Activated CD4-positive, alpha-beta T cell treated with anti-CD3 and anti-CD28 coated beads, Interleukin-2, amount 50 U/mL, for 16 hours (primary cell): ENCODE results near the gene PWWP2B.
"Not testable (repeated sequence)": the region's sequence is repeated elsewhere in the genome, so short reads cannot be mapped to it uniquely, and the experiment has no call there.

Experiments
- DNase-seq: peaks from one replicate; pipeline ENCODE4 v3.0.0-alpha.2; 2020

Gene PWWP2B

DNA sequence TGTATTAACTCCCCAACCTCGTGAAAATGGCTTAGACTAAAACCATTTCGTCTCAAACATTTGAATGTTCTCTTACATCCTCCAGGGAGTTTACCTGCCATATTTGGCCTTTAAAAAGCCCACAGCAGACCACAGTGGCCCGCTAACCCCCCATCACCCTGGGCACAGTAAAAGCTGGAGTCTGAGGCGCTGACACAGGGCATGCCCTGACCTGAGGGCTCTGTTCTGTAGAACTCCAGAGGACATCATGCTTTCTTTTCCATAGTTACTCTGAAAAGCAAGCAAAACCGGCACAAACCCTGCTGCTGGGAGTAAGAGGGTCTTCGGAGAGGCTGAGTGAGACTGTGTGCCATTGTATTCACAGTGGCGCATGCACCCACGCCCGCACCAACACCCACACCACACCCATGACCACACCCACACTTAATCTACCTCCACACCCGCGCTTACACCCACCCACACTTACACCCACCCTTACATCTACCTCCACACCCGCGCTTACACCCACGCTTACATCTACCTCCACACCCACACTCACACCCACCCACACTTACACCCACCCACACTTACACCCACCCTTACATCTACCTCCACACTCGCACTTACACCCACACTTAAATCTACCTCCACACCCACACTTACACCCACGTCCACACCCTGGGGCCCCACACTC, 32.9 kb upstream of the PWWP2B start:
- DNase-seq: no peak

GRCh38 chr10:132364594-132364970, 32.4 kb upstream of the PWWP2B start:
- peak; percentile 10 for DNase-seq

DNA sequence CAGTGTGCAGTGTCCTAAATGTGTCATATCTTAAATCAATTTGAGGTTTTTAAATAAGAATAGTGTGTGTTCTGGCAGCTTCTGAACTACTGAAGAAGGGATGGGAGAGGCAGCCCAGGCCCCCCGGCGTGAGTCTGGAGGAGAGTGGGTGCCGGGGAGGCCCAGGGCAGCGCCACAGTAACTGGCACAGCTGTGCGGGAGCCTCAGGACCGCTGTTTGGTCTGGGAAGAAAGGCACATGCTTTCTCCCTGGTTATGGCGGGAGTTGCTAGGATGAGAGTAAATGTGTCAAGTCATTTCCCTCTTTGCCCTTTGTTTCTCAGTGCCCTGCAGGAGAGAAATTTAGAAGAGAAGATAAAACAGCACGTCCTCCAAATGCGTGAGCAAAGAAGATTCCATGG, 31.9 kb upstream of the PWWP2B start:
- no peak for DNase-seq

DNA sequence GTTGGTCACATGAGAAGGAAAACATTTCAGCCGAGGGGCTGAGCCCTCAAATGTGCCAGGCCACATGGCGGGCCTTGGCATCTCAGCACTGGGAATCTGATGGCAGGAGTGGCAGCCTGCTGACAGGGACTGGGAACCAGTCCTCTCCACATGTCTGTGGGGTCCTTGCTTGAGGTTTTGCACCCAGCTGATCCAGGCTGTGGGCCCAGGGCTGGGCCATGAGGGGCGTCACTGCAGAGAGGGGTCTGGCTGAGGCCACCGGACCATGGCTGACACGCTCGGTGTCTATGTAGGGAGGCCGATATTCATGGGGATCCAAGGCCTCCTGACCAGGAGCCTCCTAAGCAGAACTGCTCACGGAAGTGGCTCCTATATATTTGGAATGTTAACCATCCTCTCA, 31.0 kb upstream of the PWWP2B start:
- DNase-seq: no peak

- no peak for DNase-seq
These were observed 30.5 kb upstream of the PWWP2B start for GRCh38 chr10:132366499-132366898.

DNA sequence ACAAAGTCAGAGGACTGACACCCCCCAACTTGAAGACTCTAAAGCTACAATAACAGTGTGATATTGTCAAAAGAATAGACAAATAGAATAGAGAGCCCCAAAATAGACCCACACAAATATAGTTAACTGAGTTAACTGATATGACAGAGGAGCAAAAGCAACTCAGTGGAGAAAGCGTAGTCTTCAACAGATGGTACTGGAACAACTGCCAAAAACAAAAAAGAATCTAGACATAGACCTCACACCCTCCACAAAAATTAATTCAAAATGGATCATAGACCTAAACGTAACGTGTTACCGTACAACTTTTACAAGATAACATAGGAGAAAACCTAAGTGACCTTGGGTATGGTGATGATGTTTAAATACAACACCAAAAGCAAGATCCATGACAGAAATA, 28.6 kb upstream of the PWWP2B start:
- DNase-seq: no peak

DNA sequence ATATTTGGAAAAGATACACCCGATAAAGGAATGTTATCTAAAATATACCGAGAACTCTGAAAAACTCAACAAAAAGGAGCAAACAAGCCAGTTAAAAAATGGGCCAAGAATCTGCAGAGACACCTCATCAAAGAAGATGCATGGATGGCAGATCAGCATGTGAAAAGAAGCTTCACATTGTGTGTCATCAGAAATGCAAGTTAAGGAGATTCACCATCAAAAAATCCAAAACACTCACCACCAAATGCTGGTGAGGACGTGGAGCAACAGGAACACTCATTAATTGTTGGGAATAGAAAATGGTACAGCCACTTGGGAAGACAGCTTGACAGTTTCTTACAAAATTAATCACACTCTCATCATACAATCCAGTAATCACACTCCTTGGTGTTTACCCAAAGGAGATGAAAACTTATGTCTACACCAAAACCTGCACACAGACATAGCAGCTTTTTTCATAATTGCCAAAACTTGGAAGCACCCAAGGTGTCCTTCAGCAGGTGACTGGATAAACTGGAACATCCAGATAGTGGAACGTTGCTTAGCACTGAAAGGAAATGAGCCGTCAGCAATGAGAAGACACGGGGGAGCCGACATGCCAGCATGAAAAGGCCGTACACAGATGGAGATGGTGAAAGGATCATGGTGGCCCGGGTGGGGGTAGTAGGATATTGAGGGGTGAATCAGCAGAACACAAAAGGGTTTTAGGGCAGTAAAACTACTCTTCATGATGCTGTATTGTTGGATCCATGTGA, 27.9 kb upstream of the PWWP2B start:
- DNase-seq: no peak

DNA sequence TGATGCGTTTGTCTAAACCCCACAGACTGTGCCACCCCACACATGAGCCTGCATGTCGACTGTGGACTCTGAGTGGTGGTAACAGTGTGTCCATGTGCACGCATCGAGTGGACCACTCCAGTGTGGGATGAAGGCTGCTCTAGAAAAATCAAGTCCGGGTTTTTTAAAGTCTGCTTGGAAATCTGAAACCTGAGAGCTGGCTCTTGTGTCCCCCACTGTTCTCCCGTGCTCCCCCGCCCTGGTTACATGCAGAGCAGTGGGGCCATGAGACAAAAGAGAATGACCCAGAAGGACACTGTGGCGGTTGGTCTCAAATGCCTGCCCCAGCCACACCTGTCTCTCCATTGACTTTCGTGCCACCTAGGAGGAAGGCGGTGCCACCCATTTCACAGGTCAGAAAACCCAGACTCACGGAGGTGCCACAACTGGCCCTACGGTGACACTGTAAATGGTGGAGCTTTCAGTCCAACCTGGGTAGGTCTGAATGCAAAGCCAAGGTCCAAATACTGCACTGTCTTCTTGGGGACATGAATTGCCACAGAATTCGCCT, 27.3 kb upstream of the PWWP2B start:
- no peak for DNase-seq

- DNase-seq: no peak
These were observed 26.3 kb upstream of the PWWP2B start for GRCh38 chr10:132370426-132371340.

GRCh38 chr10:132371641-132372081, 25.3 kb upstream of the PWWP2B start:
- peak; percentile 26 for DNase-seq

GRCh38 chr10:132372516-132373095, 24.4 kb upstream of the PWWP2B start:
- DNase-seq: no peak

GRCh38 chr10:132373241-132373955, 23.6 kb upstream of the PWWP2B start:
- DNase-seq: no peak

GRCh38 chr10:132374176-132374575, 22.8 kb upstream of the PWWP2B start:
- no peak for DNase-seq

DNA sequence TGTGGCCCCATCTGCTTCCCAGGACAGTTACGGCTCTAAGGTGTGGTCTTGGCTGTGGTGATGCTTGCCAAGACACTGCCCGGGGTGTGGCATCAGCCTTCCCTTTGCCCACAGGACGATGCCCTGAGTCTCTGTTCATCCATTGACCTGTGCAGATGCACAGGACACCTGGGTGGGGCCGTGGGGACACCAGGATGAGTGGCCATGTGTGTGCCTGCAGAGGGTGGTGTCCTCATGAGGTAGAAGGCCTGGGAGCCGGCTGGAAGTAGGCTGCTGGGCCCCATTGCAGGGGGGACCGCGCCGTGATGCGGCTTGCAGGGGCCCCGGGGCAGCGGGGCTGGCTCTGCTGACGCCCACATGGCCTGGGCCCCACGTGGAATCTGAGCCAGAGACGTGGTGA, 22.4 kb upstream of the PWWP2B start:
- no peak for DNase-seq

GRCh38 chr10:132375116-132375794, 21.7 kb upstream of the PWWP2B start:
- DNase-seq: no peak

DNA sequence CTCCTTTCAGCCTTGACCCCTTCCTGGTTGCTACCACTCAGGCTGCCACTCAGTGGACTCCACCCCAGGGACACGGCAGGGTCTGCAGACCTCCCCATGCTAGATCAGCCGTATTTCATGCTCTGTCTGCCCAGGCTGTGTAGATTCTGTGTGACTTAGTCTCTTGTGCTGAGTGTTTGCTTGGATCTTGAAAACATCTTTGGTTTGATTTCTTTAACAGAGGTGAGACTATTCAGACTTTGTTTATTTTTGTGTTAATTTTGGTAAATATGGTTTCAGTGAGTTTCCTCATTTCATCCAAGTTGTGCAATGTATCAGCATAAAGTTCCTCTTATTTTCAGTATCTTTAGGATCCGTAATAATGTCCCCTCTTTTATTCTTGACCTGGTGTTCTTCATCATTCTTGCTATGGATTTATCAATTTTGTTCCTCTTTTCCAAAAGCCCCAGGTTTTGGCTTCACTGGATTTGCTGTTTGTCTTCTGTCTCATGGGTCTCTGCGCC, 21.2 kb upstream of the PWWP2B start:
- no peak for DNase-seq

DNA sequence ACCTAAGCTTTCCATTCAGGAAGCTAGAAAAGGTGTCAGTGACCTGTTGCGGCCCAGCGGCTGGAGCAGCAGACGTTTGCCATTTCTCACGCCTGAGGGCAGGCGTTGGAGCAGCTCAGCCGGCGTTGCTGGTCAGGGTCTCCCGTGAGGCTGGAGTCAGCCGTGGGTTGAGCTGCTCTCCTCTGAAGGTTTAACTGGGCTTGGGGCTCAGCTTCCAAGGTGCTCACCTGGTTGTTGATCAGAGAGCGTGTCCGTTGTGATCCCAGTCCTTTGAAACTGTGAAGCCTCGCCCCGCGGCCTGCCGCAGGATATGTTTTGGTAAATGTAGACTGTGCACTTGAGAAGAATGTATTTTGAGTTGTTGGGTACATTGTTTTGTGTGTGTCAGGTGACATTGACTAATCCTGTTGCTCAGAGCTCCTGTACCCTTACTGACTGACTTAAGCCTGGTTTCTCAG, 20.6 kb upstream of the PWWP2B start:
- DNase-seq: no peak

- no peak for DNase-seq
These were observed 19.7 kb upstream of the PWWP2B start for GRCh38 chr10:132377326-132377725.

DNA sequence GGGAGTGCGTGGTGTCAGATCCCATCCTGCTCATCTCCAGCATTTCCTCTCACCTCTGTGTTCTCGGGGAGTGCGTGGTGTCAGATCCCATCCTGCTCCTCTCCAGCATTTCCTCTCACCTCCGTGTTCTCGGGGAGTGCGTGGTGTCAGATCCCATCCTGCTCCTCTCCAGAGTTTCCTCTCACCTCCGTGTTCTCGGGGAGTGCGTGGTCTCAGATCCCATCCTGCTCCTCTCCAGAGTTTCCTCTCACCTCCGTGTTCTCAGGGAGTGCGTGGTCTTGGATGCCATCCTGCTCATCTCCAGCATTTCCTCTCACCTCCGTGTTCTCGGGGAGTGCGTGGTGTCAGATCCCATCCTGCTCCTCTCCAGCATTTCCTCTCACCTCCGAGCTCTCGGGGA, 18.0 kb upstream of the PWWP2B start:
- not testable (repeated sequence) for DNase-seq

DNA sequence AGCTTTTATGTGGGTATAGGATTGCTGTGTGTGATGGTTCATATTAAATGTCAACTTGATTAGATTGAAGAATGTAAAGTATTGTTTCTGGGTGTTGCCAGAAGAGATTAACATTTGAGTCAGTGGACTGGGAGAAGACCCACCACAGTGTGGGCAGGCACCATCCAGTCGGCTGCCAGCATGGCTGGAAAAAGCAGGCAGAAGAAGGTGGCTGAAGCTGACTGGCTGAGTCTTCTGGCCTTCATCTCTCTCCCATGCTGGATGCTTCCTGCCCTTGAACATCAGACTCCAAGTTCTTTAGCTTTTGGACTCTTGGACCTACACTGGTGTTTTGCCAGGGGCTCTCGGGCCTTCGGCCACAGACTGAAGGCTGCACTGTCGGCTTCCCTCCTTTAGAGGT, 16.0 kb upstream of the PWWP2B start:
- DNase-seq: not testable (repeated sequence)

- no peak for DNase-seq
These were observed 15.3 kb upstream of the PWWP2B start for GRCh38 chr10:132381741-132382140.
